Activated CD8-positive, alpha-beta T cell treated with anti-CD3 and anti-CD28 coated beads, Interleukin-2, amount 10 ng/mL, durations not matched to agents 7 days and 5 days (primary cell): ENCODE measurements around the gene SCLY. TPM values are rescaled to one million over a fixed set of nuclear protein-coding genes. Genes with fewer than 3 reads are reported as not detected.
A peak's percentile ranks its signal among the peaks of the same experiment; 100 is the strongest.

ENCODE experiments used
- ATAC-seq: fragments of 150-1000 bp; cut with Tn5 transposase; one replicate; pipeline ENCODE4 v1.10.0; 2021; ENCODE audit warnings: moderate library complexity
- CTCF ChIA-PET: fragments of 350-600 bp; sonication (Branson Sonifier 250); formaldehyde crosslinking; loops from one replicate; lab custom pipeline; 2021; ENCODE audit warnings: antibody characterized with exemption; lab: Charles Lee
- POLR2A ChIA-PET: fragments of 350-600 bp; sonication (Branson Sonifier 250); formaldehyde crosslinking; loops from one replicate; lab custom pipeline; 2021; ENCODE audit warnings: antibody characterized with exemption; lab: Charles Lee
- DNase-seq: peaks from one replicate; pipeline ENCODE4 v3.0.0-alpha.2; 2020
- H3K27ac Mint-ChIP-seq: one replicate; pipeline ENCODE4 v1.8.0; 2021; ENCODE audit warnings: mild to moderate bottlenecking, mixed read lengths
- H3K27me3 Mint-ChIP-seq: one replicate; pipeline ENCODE4 v1.8.0; 2021; ENCODE audit warnings: low read depth, mixed read lengths
- H3K36me3 Mint-ChIP-seq: one replicate; pipeline ENCODE4 v1.8.0; 2021; ENCODE audit warnings: low read depth, mixed read lengths
- H3K4me1 Mint-ChIP-seq: one replicate; pipeline ENCODE4 v1.8.0; 2021; ENCODE audit warnings: low read depth, mixed read lengths
- H3K4me3 Mint-ChIP-seq: one replicate; pipeline ENCODE4 v1.8.0; 2021; ENCODE audit warnings: mild to moderate bottlenecking, mixed read lengths
- H3K9me3 Mint-ChIP-seq: one replicate; pipeline ENCODE4 v1.8.0; 2022; ENCODE audit warnings: mixed read lengths; ENCODE audit not compliant: insufficient read depth
- total RNA-seq, 2 experiments: library from RNA; stranded (reverse); gene quantifications; one replicate each; pipeline ENCODE4 v1.2.3, GENCODE V29; 2021

SCLY gene
- total RNA-seq, 2 experiments from 2014 or later, result 34.1 to 40.4 TPM

- CTCF ChIA-PET, result no interaction called here
Observed at GRCh38 chr2:238093181-238094140, 32.7 kb downstream of the SCLY start.

DNA sequence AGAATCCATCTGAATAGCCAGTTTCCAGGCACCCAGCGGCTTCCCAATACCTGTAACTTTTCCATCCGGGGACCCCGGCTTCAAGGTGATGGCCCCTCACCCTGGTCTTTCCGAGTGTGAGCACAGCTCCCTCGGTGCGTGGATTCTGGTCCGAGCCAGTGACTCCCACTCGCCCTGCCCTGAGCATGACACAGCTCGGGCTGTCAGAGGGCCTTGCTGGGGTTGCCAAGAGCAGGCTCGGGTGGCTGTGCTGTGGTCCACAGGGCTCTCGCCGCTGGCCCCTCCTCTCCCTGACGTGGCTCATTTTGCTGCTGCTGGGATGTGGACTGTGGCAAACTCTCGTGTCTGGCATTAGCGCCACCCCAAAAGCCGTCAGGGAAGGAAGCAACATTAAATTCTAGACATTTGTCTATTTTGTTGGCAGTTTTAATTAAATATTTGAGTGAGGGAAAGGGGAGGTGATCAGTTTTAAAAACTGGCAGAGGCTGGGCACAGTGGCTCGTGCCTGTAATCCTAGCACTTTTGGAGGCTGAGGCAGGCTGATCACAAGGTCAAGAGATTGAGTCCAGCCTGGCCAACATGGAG is 33.7 kb downstream of the SCLY start:
- Mint-ChIP-seq H3K4me3 (no peak overlapping the region), H3K9me3 (no peaks in the 10 kb centered on the region), H3K27me3 (no peaks in the 10 kb centered on the region), H3K36me3 (peaks cover 5% of the 10 kb centered on the region), H3K4me1 (no peaks in the 10 kb centered on the region), H3K27ac (no peak overlapping the region)
- no peak for ATAC-seq
- ChIA-PET POLR2A (interaction anchor here (0.7 kb wide), 1 partner anchor 34 kb away, joined by 3 read pairs; the partner anchor contains the start of gene SCLY), CTCF (no interaction called here)
- DNase-seq, result peak; percentile 9

More at GRCh38 chr2:238093181-238094140, 32.7 kb downstream of the SCLY start:
- Mint-ChIP-seq H3K36me3 (no peaks in the 10 kb centered on the region), H3K4me1 (no peaks in the 10 kb centered on the region), H3K4me3 (no peak overlapping the region), H3K27me3 (no peaks in the 10 kb centered on the region), H3K27ac (peak overlapping the region; percentile 10), H3K9me3 (no peaks in the 10 kb centered on the region)
- peak; percentile 18 for DNase-seq
- ATAC-seq, result no peak
- POLR2A ChIA-PET, result no interaction called here

GRCh38 chr2:238095143-238095542 is 34.3 kb downstream of the SCLY start:
- Mint-ChIP-seq H3K9me3 (no peaks in the 10 kb centered on the region), H3K4me3 (no peak overlapping the region), H3K4me1 (no peaks in the 10 kb centered on the region), H3K36me3 (peaks cover 5% of the 10 kb centered on the region), H3K27me3 (no peaks in the 10 kb centered on the region), H3K27ac (no peak overlapping the region)
- no peak for ATAC-seq
- CTCF ChIA-PET, result no interaction called here
- POLR2A ChIA-PET, result interaction anchor here (0.7 kb wide), 1 partner anchor 35 kb away, joined by 3 read pairs; the partner anchor contains the start of gene SCLY
- DNase-seq, result peak; percentile 1

DNA sequence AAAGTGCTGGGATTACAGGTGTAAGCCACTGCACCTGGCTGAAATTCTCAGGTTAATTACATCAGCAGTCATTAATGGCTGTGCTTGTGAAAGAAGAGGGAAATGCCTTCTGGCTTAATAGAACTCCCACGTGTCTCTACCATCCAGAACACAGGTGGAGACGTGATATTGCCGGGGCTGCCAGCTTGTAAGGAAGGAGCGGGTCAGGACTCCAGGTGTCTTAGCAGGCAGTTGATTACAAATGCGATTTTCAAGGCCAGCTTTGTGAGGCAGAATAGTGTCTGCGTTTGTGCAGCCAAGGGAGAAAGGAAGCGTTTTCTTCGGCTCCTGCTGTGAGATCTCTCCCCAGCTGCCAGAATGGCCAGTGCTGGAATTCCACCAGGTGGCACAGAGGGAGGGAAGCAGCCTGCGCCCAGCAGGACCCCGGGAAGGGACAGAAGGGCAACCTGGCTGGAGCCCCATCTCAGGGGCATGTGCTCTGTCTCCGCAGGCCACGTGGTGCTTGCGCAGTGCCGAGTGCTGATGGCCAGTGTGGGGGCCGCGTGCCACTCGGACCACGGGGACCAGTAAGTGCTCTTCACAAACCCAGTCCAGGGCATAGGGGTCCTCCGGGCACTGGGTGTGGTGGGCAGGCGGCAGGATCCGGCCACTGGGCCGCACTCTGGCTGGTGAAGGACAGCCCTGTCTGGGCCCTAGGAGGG is 35.7 kb downstream of the SCLY start:
- POLR2A ChIA-PET, result no interaction called here
- H3K4me1 Mint-ChIP-seq, result no peaks in the 10 kb centered on the region

DNA sequence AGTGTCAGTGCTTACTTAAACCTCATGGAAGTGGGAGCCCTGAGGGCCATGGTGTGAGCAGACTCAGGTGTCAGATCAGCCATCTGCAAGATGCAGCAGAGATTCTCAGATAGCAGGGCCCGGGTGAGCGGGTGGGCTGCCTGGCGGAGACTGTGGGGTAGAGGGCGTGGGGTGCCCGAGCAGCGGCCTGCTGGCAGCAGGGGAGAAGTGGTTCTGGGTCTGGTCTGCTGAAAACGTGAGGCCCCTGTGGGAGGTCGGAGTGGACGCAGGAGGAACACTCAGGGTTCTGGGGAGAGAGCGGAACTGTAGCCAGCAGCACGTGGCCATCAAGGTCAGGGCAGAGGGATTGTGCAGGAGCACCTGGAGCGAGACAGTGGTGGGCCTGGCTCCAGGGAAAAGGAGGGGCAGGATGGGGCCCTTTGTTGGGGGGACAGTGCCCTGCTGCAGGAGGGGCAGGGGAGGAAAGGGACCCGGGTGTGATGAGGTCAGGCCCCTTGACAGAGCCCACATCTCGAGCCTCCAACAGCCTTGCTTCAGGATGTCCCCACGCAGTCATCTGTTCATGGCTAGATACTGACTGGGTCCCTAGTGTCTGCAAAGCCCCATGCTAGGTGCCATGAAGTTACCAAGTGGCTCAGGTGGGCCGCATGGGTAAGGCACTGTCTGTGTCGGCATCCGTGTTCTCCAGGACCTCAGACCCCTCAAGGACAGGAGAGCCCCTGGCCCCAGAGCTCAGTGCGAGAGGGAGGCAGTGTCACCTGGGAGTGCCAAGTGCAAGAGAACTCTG is 36.6 kb downstream of the SCLY start:
- H3K27me3 Mint-ChIP-seq, result no peaks in the 10 kb centered on the region
- no peak overlapping the region for H3K27ac Mint-ChIP-seq
- no peak for ATAC-seq

More for the DNA sequence above, 35.7 kb downstream of the SCLY start:
- Mint-ChIP-seq H3K9me3 (no peaks in the 10 kb centered on the region), H3K4me3 (no peak overlapping the region), H3K27me3 (no peaks in the 10 kb centered on the region), H3K36me3 (peaks cover 5% of the 10 kb centered on the region), H3K27ac (no peak overlapping the region)
- CTCF ChIA-PET, result no interaction called here
- DNase-seq (peak; percentile 19), ATAC-seq (no peak)

DNA sequence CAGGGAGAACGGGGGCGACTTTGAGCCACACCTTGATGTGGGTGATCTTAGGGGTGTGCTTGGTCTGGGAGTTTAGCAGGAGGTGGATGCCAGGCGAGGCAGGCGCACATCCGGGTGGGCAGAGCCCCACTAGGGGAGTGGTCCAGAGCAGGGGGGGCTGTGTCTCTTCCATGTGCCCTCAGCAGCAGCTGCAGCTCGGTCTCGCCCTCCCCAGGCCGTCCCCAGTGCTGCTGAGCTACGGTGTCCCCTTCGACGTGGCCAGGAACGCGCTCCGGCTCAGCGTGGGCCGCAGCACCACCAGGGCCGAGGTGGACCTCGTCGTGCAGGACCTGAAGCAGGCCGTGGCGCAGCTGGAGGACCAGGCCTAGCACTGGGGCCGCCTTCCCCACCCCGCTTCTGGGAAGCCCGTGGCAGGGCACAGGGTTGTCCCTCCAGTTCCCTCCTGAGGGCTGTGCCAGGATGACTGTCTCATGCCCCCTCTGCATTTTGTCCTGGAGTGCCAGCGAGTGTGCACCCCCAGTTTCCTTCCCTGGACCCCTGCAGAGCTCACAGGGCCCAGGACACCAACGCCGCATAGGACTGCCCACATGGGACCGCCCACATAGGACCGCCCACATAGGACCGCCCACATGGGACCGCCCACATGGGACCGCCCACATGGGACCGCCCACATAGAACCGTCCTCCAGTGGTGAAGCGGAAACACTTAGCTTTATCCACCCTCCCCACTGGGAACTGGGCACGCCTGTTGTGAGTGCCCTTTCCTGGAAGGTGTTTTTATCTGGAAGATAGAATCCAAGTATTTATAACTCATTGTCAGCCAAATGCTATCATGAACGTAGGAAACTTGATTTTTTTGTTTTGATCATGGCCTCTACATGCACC is 37.4 kb downstream of the SCLY start:
- Mint-ChIP-seq H3K36me3 (peaks cover 5% of the 10 kb centered on the region), H3K9me3 (no peaks in the 10 kb centered on the region), H3K4me1 (no peaks in the 10 kb centered on the region), H3K27ac (no peak overlapping the region), H3K27me3 (no peaks in the 10 kb centered on the region), H3K4me3 (no peak overlapping the region)
- ATAC-seq, result peak; percentile 41
- no peak for DNase-seq
- CTCF ChIA-PET, result no interaction called here
- POLR2A ChIA-PET, result interaction anchor here (1.2 kb wide), 1 partner anchor 10 kb away, joined by 4 read pairs; no protein-coding TSS in a partner anchor

More for the DNA sequence above, 36.6 kb downstream of the SCLY start:
- H3K4me1 Mint-ChIP-seq, result no peaks in the 10 kb centered on the region
- H3K36me3 Mint-ChIP-seq, result peaks cover 5% of the 10 kb centered on the region
- no peak overlapping the region for H3K4me3 Mint-ChIP-seq
- DNase-seq, result peak; percentile 18
- POLR2A ChIA-PET, result no interaction called here
- no peaks in the 10 kb centered on the region for H3K9me3 Mint-ChIP-seq
- CTCF ChIA-PET, result no interaction called here

DNA sequence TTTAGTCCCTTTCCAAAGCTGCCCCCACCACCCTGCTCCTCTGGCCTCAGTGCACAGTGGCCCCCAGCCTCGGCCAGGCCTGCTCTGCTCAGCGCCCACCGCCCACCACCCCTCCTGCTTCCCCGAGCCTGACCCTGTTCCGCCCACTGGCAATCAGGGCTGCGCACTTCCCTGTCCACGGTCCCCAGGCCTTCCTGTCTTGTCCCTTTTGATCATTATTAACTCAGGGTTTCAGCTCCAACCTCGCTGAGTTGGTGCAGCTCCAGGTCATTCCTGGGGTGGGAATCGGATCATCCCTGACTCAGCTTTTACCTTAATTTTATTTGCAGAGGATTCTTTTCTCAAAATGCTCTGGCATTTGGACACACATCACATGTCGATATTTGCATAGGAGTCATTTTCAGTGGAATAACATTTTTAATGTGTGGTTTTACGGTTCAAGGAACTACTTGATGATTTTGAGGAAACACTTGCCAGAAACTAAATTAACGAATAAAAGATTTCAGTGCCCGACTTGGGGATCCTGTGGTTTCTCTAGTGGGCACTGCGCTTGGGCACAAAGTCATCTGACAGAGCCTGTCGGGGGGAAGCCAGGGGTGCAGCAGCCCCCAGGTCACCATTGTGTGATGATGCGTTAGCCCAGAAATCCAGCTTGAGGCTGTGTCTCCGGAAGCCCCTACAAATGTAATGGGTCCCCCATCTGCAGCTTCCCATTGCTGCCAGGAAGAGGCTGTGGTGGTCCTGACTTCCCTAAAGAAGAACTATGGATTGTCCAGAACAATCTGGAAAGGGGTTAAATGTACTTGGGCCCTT is 38.3 kb downstream of the SCLY start:
- Mint-ChIP-seq H3K4me3 (no peak overlapping the region), H3K36me3 (peaks cover 5% of the 10 kb centered on the region), H3K27ac (no peak overlapping the region), H3K27me3 (no peaks in the 10 kb centered on the region), H3K4me1 (no peaks in the 10 kb centered on the region), H3K9me3 (no peaks in the 10 kb centered on the region)
- ATAC-seq, result no peak
- ChIA-PET CTCF (no interaction called here), POLR2A (interaction anchor here (0.7 to 1.2 kb wide), 2 partner anchors 9 to 10 kb away, joined by 3 to 4 read pairs; no protein-coding TSS in a partner anchor)
- no peak for DNase-seq

GRCh38 chr2:238099714-238100048 is 38.9 kb downstream of the SCLY start:
- ChIA-PET CTCF (no interaction called here), POLR2A (interaction anchor here (0.7 kb wide), 1 partner anchor 9 kb away, joined by 3 read pairs; no protein-coding TSS in a partner anchor)
- Mint-ChIP-seq H3K27me3 (no peaks in the 10 kb centered on the region), H3K4me3 (no peak overlapping the region), H3K9me3 (no peaks in the 10 kb centered on the region), H3K27ac (no peak overlapping the region), H3K4me1 (no peaks in the 10 kb centered on the region), H3K36me3 (peaks cover 5% of the 10 kb centered on the region)
- ATAC-seq, result no peak
- DNase-seq, result no peak

- CTCF ChIA-PET, result no interaction called here
- H3K27me3 Mint-ChIP-seq, result no peaks in the 10 kb centered on the region
Observed at GRCh38 chr2:238100049-238100820, 39.4 kb downstream of the SCLY start, which contains the start of gene ESPNL. TSS of gene ESPNL (plus strand) at chr2:238100340. CDS start at chr2:238100420, 80 bp downstream.

More at GRCh38 chr2:238100049-238100820, 39.4 kb downstream of the SCLY start, which contains the start of gene ESPNL:
- Mint-ChIP-seq H3K4me3 (no peak within 1 kb of the TSS), H3K27ac (no peak within 1 kb of the TSS), H3K9me3 (no peaks in the 10 kb centered on the region), H3K36me3 (peaks cover 5% of the 10 kb centered on the region), H3K4me1 (no peaks in the 10 kb centered on the region)
- ATAC-seq (no peak), DNase-seq (no peak)
- POLR2A ChIA-PET, result interaction anchor here (0.7 kb wide), 1 partner anchor 8 kb away, joined by 3 read pairs; no protein-coding TSS in a partner anchor
